ENCODE data around the gene ANKRD10.
"Not testable (repeated sequence)": the region's sequence is repeated elsewhere in the genome, so short reads cannot be mapped to it uniquely, and the experiment has no call there.

The ANKRD10 gene

DNA sequence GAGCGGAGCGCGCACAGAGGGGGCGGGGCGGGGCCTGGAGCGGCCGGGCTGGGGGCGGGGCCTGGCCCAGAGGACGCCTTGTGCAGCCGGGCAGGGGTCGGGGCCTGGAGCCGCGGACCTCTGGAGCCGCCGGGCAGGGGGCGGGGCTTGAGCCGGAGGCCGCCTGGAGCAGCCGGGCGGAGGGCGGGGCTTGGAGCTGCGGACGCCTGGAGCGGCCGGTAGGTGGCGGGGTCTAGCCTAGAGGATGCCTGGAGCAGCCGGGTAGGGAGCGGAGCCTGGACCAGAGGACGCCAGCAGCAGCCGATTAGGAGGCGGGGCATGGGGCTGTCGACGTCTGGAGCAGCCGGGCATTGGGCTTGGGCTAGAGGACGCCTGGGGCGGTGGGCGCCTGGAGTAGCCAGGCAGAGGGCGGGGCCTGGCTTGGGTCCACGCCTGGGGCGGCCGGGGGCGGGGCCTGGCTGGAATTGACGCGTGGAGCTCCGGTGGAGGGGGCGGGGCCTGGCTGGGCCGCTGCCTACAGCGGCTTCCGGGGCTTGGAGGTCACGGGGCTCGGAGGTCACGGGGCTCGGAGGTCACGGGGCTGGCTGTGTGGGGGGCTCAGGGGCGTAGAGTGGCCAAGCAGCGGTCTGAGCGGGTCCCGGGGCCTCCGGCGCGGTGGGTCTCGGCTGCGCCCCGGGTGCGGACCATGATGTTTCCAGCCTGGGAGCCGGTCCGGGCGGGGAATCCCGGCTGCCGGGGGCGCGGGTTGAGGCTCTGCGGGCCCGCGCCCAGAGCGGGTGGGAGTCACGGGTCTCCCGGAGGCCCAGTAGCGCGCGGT lies at the start of gene ANKRD10:
Gene ANKRD10, minus strand, starts transcription at position 13 of the 817 bp plus-strand sequence. CDS start 135 bp downstream, outside the sequence.
- peak; percentile 99 to 100 for DNase-seq

DNA sequence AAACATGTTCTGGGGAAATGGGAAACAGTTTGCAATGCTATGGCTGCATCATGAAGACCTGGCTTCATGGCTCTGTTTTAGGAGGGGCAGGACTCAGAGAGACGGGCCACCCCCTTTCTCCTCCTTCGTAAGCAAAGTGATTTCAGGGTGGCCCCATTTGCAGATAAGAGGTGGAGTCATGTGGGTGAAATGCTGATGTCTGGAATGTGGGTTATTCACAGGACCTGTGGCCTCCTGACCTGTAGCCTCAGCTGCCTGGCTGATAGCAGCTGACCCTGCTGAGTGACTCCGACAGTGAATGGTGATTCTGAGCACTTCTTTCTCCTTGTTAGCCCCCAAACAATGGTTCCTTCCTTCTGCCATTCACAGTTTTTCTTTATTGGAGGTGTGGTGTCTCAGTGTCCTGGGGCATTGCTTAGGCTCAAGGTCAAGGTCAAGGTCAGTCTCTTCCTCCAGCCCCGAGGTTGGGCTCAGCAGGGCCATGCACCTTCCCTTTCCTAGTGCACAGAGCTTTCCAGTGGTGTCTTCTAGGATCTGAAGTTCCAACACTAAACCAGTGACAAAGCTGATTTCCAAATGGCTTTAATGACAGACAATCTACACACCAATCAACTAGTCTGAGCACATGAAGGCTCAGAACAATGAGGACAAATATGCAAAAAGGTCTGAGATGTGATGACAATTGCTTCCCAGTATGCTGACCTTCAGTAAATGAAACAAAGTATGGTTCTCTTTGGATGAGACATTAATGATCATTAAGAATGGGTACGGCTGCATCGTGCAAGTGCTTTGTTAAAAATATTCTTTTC lies 49.6 kb upstream of the ANKRD10 start:
- DNase-seq = no peak

DNA sequence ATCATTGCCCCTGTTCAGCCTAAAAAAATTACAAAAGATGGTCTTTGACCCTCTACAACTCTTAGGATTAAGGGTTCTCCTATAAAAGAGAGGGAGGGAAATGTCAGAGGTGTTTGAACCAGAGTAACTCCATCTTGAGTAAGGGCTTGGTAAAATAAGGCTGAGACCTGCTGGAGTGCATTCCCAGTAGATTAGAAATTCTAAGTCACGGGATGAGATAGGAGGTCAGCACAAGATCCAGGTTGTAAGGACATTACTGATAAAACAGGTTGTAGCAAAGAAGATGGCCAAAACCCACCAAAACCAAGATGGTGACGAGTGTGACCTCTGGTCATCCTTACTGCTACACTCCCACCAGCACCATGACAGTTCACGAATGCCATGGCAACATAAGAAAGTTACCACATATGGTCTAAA lies 48.7 kb upstream of the ANKRD10 start:
- DNase-seq = no peak

DNA sequence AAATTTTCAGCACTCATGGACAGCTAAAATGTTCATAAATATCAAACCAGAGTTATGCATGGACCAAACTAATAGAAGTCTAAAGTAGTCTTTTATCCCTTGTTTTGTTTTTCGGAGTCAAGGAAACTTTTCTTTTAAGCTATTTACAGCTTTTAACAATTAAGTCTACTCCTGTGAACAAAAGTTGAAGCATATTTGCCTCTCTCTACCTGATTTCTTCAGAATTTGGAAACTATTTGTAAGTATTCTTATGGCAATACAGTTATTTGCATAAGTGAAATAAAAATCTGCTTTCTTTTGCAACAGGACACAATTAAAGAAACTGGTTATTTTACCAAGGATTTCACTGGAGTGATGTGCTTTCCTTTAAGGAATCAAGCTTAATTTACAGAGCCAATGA lies 47.1 kb upstream of the ANKRD10 start:
- DNase-seq = no peak

DNA sequence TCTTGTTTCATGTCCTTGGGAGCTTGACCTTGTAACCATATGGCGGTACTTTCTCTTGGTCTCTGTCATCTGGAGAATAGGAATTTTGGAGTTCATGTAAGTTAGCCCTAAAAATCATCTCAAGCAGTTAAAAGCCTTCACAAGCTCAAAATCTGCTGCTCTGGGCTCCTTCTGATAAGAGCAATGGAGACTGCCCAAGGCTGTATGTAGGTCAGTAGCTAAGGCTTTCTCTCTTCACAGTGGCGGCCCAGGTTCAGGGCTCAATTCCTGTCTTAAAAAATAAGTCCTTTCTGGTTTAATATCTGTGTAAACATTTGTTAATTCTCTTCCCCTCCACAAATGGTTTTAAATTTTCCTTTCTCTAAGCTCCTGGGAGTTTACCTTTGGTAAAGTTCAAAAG lies 45.3 kb upstream of the ANKRD10 start:
- DNase-seq = no peak

DNA sequence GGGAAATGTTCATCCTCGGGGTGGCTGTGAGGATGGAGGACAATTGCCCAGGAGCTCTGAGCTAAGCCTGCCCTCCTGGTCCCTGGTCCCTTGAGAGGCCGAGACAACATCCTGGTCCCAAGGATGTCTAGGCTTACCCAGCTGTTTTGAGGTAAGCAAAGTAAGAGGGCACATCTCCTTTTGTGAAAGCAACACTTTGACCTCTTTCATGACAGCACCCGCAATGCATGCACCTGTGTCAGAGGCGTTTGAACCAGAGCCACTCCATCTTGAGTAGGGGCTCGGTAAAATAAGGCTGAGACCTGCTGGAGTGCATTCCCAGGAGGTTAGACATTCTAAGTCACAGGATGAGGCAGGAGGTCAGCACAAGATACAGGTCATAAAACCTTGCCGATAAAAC lies 43.1 kb upstream of the ANKRD10 start:
- DNase-seq = no peak

DNA sequence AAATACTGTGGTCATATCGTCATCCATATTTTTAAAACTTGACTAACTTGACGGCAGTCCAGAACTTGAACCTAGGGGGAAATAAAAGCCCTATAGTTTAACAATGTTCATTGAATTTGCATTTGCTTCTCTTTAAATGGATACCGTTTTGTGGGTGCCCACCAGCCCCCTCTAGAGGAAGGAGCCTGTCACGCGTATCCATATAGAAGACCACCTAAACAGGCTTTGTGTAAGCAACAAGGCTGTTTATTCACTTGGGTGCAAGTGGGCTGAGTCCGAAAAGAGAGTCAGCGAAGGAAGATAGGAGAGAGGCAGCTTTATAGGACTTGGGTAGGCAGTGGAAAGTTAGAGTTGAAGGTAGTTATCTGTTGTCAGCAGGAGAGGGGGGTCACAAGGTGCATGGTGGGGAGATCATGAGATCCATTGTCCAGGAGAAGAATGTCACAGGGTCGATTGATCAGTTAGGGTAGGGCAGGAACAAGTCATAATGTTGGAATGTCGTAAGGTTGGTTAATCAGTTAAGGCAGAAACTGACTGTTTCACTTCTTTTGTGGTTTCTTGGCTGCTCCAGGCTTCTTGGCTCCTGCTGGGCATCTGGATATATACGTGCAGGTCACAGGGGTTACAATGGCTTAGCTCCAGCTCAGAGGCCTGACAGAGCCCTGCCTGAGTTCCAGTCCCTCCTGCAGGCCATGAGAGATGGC lies 42.5 kb upstream of the ANKRD10 start:
- DNase-seq = no peak

DNA sequence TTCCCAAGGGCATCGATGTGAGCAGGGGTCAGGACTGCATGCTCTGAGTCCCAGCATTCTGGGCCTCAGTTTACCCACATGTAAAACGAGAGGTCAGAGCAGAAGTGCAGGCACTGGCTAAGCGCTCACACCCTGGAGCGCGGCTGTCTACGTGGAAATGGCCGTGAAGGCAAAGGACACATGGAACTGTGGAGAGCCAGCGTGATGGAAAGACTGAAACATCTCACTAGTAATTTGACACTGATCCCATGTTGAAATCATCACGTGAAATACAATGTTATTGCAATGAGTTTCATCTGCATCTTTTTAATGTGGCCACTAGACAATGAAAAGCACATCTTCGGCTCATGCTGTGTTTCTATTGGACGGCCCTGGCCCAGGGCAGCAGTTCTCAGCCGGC lies 41.3 kb upstream of the ANKRD10 start:
- DNase-seq = not testable (repeated sequence)

DNA sequence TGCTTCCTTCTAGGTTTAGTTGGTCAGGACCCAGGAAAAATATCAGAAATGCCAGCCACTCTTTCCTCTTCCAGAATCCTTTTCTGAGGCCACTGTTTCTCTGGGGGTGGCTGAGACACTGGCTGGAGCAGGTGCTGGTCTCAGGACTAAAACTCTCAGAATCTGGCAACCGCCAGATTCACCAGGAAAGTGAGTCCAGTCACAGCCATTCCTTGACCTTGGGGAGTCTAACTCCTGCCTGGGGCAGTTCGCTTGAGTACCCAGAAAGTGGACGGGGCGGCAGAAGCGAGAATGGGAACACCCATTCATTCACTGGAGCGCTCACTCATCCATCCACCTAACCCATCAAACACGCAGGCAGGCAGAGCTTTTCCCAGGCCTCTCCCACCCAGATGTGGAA lies 40.7 kb upstream of the ANKRD10 start:
- not testable (repeated sequence) for DNase-seq

DNA sequence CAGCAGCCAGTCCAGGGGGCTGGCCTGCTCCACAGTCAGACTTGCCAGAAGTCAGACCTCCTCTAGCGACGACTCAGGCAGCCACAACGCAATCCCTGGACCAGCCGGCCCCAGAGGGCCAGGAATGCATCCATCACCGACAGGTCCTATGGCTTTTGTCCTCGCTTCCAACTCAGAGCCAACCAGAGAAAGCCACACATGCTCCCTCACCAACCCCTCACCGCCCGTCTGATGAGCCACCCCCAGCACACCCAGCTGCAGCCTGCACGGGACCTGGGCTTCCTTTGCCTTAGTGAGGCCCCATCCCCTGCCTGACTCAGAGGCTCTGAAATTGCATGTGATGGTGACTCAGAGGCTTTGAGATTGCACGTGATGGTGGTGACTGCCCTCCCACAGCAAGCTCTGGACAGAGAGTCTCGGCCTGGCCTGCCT lies 40.2 kb upstream of the ANKRD10 start:
- DNase-seq = not testable (repeated sequence)

DNA sequence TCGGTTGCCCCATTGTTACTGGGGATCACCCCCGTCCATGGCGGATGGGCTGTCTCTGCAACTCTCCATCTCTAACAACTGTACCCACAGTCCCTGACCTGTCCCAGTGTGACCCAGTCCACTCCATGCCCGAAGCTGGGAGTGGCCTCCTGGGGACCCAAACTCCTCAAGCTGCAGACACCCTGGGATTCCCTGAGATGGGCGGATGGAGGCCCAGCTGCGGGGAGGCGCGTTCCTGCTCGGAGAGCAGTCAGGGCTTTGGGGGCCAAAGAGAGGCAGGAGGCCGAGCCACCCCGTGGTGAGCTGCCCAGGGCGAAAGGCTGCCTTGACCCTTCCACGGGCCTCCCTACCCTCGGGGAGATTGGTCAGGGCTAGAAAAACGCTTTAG lies 39.7 kb upstream of the ANKRD10 start:
- not testable (repeated sequence) for DNase-seq

DNA sequence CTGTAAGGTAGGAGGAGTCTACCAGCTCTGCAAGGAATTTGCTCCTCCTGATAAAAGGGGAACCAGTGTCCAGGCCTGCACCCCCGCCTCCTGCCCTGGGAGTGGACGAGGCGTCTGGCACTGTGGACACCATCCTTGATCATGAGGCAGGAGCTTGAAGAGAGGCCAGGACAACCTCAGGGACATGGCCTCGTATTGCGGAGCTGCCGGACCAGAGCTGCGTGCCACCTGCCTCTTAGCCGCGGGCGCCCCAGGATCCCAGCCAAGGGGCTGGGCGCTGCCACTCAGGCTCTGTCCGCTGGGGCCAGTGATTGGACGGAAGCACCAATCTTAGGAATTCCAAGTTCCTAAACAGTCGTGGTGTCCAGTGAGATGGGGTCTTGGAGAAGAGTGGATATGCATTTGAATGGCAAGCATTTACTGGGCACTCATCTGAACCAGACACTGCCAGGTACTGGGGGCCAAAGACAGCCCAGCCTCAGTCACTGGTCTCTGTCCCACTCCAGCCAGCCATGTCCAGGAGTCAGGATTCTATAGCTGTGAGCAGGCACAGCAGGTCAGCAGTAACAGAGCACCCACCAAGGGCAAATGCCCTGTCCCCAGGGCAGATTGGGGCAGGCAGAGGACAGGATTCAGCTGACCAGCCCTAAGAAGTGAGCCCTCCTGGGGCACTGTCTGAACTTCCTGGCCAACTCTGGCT lies 39.1 kb upstream of the ANKRD10 start:
- DNase-seq = no peak

DNA sequence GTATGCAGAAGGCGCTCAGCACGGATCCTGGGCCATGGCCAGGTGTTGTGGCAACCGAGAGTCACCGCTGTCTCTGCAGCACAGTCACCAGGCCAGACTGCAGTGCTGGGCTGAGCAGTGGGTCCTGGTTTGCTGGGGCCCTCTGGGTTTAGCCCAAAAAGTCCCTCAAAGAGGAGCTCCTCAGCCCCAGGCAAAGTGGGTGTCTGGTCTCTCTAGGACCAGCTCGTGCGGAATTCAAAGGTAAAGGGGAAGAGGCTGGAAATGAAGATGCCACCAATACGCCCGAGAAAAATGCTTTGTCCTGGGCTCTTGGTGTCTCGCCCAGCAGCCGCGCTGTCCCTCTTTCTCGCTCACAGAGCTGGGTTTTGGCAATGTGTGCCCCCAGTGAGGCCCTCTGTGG lies 38.5 kb upstream of the ANKRD10 start:
- DNase-seq = no peak

DNA sequence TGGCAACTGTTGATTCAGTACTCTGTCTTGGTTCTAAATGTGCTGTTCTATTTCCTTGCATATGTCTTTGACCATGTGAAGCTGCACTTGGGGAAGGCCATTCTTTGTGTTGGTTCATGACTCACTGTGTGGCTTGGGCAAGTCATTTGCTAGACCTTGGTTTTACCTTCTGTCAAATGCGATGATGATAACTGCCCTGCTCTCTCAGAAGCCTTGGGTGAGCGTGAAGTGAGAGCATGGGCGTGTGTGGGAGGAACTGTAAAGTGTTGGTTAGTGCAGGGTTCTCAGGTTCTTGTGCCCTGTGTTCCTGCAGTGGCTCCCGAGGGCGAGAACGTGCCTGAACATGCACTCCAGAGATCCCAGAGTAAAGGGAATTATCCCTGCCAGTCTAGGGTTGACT lies 37.3 kb upstream of the ANKRD10 start:
- DNase-seq = not testable (repeated sequence)

DNA sequence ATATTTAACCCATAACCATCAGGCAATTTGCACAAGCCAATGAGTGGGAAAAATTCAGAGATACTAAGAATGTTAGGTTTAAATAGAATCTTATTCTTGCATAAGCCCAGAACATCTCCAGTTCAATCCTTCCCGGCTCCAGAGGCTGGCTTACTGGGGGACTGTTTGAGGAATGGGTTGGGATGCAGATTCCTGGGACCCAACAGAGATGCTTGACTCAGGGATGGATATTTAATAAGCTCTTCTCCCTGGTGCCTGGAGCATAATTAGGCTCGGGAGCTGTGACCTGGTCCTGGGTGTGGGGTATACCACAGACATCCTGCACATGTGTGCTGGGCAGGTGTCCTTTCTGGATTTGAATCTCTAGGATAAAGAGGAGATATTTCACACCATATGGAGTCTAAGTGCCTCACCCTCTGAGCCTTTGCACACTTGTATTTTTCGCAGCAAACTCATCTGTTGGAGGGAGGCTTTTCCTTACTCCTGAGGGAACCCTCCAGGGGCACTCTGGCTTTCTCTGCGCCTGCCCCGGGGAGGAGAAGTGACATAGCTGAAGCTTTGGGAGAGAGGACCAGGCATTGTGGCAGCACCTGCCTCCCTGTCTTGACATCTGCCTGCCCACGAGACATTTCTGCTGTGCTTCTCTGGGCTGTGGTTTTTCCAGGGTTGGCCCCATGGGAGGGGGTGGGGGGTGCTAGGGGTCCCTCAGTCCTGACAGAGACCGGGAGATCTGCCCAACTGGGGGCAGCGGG lies 36.1 kb upstream of the ANKRD10 start:
- no peak for DNase-seq

DNA sequence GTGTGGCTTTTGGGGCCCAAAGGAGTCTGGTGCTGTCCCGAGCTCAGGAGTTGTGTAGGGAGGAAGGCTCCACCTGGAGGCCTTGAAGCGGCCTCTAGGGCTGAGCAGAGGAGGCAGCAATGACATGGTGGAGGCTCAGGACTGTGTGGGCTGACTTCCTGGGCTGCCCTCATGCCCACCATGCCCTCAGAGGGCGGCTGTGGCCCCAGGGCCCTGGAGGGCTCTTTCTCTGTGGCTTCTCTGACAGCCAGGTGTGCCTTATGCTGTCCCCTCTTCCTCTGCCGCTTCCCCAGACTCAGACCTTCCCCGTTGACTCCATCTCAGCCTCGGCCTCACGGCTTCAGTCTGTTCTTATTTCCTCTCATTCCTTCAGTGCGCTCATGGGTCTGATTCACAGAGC lies 35.5 kb upstream of the ANKRD10 start:
- no peak for DNase-seq

DNA sequence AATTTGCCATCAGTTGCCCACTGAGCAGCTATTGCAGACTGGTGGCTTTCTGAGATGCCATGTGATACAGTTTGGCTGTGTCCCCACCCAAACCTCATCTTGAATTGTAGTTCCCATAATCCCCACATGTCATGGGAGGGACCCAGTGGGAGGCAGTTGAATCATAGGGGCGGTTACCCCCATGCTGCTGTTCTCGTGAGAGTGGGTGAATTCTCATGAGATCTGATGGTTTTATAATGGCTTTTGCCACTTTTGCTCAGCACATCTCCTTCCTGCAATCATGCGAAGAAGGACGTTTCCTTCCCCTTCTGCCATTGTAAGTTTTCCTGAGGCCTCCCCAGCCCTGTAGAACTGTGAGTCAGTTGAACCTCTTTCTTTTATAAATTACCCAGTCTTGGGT lies 34.8 kb upstream of the ANKRD10 start:
- no peak for DNase-seq

DNA sequence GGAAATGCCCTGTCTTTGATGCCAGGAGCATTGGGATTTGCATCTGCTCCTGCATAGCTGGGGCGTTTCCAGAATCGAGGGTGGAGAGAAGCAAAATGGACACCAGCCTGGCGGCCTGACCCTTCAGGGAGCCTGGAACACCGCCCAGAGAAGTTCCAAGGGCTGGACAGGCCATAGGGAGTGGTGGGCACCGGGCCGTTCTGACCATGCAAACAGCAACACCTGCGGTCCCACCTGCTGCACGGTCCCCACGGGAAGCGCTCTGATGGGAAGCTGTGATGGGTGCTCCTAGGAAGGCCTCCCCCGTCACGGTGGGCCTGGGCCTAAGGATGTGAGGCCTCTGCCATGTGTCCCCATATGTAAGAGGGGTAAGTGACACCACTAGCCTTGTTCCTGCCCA lies 34.2 kb upstream of the ANKRD10 start:
- DNase-seq = no peak

DNA sequence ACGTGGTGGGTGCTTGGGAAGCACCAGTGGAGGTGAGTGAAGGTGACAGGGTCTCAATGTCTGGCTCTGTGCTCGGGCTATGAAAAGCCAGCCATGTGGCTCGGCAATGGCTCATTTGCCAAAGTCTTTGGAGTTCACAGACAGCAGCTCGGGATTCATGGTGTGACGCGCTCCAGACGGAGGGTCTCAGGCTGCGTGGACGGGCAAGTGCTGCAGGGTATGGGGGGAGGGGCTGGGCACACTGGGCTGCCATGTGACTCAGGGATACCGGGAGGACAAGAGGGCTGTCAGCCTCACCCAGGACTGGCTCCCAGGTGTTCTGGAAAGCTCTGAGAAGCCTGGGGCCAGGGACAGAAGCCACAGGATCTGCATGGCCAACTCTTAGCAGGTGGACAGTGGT lies 32.5 kb upstream of the ANKRD10 start:
- DNase-seq = not testable (repeated sequence)

DNA sequence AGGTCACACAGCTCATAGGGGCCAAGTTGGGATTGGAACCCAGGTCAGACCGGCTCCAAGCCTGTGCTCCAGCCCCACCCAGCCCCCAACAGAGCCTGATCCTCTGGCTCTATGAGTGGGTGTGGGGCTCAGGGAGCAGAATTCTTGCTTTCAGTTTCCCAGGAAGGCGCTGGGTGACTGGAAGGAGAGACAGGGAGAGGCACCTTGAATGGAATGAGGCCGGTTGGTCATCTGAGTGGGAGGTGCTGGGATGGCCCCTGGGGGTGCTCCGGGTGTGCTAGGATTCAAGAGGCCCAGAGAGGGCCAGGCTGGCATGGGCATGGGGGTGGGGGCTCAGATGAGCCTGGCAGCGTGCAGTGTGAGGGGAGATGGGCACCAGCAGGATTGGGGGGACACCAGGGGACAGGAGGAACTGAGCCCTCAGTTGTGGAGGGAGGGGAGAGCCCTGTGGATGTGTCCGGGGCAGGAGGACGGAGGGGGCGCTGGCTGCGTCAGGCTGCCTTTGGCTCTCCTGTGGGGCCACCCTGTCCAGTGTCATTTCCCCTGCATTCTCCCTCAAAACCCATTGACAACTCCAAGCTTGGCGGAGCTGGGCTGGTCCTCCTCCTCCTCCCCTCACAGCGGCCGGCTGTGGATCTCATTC lies 31.2 kb upstream of the ANKRD10 start:
- no peak for DNase-seq
